SU-DHL-6 (cell line): ENCODE data around the gene AHI1.

Experiments
- EZH2phosphoT487 ChIP-seq: fragments of 200-600 bp; sonication (generic), shearing (Covaris generic); conservative IDR thresholded peaks from 2 replicates; pipeline ENCODE4 v1.6.1; 2018; ENCODE audit warnings: mild to moderate bottlenecking, antibody characterized with exemption, low read length, moderate library complexity, mixed read lengths
- TF ChIP-seq, protein P1 (sequence below): fragments of 200-600 bp; sonication (generic); IDR thresholded peaks from one replicate; pipeline ENCODE4 v1.5.1; 2017; ENCODE audit warnings: antibody characterized with exemption, mild to moderate bottlenecking, low read length, moderate library complexity; ENCODE audit not compliant: insufficient read depth, poor library complexity, severe bottlenecking

DNA sequence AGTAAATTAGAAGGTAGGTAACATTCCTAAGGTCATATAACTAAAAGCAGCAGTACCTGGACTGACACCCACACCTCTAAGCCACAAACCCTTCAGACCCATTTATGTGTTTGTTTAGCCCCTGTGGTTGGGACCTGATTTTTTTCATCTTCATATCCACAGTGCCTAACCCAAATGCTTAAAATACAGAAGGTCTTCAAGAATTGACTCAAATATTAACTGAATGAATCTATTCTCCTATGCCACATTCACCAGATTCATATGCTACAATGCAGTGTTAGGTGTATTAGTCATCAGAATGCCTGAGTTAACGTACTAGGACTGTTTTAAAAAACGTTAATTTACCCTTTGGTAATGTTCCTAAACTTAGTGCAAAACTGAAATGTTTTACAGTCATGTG, 124.8 kb downstream of the AHI1 start:
- TF ChIP-seq, protein P1, sequence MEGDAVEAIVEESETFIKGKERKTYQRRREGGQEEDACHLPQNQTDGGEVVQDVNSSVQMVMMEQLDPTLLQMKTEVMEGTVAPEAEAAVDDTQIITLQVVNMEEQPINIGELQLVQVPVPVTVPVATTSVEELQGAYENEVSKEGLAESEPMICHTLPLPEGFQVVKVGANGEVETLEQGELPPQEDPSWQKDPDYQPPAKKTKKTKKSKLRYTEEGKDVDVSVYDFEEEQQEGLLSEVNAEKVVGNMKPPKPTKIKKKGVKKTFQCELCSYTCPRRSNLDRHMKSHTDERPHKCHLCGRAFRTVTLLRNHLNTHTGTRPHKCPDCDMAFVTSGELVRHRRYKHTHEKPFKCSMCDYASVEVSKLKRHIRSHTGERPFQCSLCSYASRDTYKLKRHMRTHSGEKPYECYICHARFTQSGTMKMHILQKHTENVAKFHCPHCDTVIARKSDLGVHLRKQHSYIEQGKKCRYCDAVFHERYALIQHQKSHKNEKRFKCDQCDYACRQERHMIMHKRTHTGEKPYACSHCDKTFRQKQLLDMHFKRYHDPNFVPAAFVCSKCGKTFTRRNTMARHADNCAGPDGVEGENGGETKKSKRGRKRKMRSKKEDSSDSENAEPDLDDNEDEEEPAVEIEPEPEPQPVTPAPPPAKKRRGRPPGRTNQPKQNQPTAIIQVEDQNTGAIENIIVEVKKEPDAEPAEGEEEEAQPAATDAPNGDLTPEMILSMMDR = no peak
- TF ChIP-seq EZH2phosphoT487 = no peak
